ENCODE data around the gene PLP1.
"Not testable (repeated sequence)": the region's sequence is repeated elsewhere in the genome, so short reads cannot be mapped to it uniquely, and the experiment has no call there.

The PLP1 gene

GRCh38 chrX:103805860-103806259 is 29.2 kb downstream of the PLP1 start:
- Histone ChIP-seq H3K4me3 (ENCODE audit: low read length) (no peak overlapping the region), H3K4me1 (ENCODE audit: control insufficient read depth, low read length) (no peaks in the 10 kb centered on the region), H3K27me3 (ENCODE audit: control insufficient read depth, low read length) (no peaks in the 10 kb centered on the region), H3K27ac (ENCODE audit: low read depth, low read length) (no peak overlapping the region), H3F3A (ENCODE audit: control insufficient read depth, insufficient read depth) (no peaks in the 10 kb centered on the region), H3K9me3 (ENCODE audit: control insufficient read depth, insufficient read depth, low read length) (no peaks in the 10 kb centered on the region), H3K36me3 (ENCODE audit: control insufficient read depth, low read length) (no peaks in the 10 kb centered on the region), H3K9me2 (replicated peaks; ENCODE audit: control insufficient read depth, low read length) (no peaks in the 10 kb centered on the region), H3K4me2 (ENCODE audit: low read length) (no peak overlapping the region), H3K79me2 (ENCODE audit: control insufficient read depth, low read length) (no peaks in the 10 kb centered on the region), H4K20me1 (ENCODE audit: control insufficient read depth, insufficient read depth, low read depth, low read length) (no peaks in the 10 kb centered on the region)
- TF ChIP-seq CTCF (IDR thresholded peaks at IDR 0.05; ENCODE audit: low read depth, low read length, poor library complexity, severe bottlenecking): no peak
- TF ChIP-seq EZH2phosphoT487 (IDR thresholded peaks at IDR 0.05; ENCODE audit: borderline replicate concordance, low read length): no peak

GRCh38 chrX:103806862-103807474 is 30.3 kb downstream of the PLP1 start:
- H3K36me3 ChIP-seq (ENCODE audit: control insufficient read depth, low read length): no peaks in the 10 kb centered on the region
- no peaks in the 10 kb centered on the region for H3F3A ChIP-seq (ENCODE audit: control insufficient read depth, insufficient read depth)
- TF ChIP-seq CTCF (IDR thresholded peaks at IDR 0.05; ENCODE audit: low read depth, low read length, poor library complexity, severe bottlenecking) (no peak), EZH2phosphoT487 (IDR thresholded peaks at IDR 0.05; ENCODE audit: borderline replicate concordance, low read length) (no peak)
- no peak overlapping the region for H3K4me2 ChIP-seq (ENCODE audit: low read length)
- no peaks in the 10 kb centered on the region for H3K9me2 ChIP-seq (replicated peaks; ENCODE audit: control insufficient read depth, low read length)
- no peak overlapping the region for H3K4me3 ChIP-seq (ENCODE audit: low read length)
- no peaks in the 10 kb centered on the region for H4K20me1 ChIP-seq (ENCODE audit: control insufficient read depth, insufficient read depth, low read depth, low read length)
- H3K27me3 ChIP-seq (ENCODE audit: control insufficient read depth, low read length): no peaks in the 10 kb centered on the region
- no peaks in the 10 kb centered on the region for H3K4me1 ChIP-seq (ENCODE audit: control insufficient read depth, low read length)
- no peaks in the 10 kb centered on the region for H3K79me2 ChIP-seq (ENCODE audit: control insufficient read depth, low read length)
- no peak overlapping the region for H3K27ac ChIP-seq (ENCODE audit: low read depth, low read length)
- H3K9me3 ChIP-seq (ENCODE audit: control insufficient read depth, insufficient read depth, low read length): no peaks in the 10 kb centered on the region

GRCh38 chrX:103811858-103812257 is 35.2 kb downstream of the PLP1 start:
- Histone ChIP-seq H3K79me2 (ENCODE audit: control insufficient read depth, low read length) (no peaks in the 10 kb centered on the region), H3K9me3 (ENCODE audit: control insufficient read depth, insufficient read depth, low read length) (no peaks in the 10 kb centered on the region), H3K27me3 (ENCODE audit: control insufficient read depth, low read length) (no peaks in the 10 kb centered on the region), H3F3A (ENCODE audit: control insufficient read depth, insufficient read depth) (no peaks in the 10 kb centered on the region), H3K27ac (ENCODE audit: low read depth, low read length) (no peak overlapping the region), H3K9me2 (replicated peaks; ENCODE audit: control insufficient read depth, low read length) (no peaks in the 10 kb centered on the region), H3K4me2 (ENCODE audit: low read length) (no peak overlapping the region), H4K20me1 (ENCODE audit: control insufficient read depth, insufficient read depth, low read depth, low read length) (no peaks in the 10 kb centered on the region), H3K4me3 (ENCODE audit: low read length) (no peak overlapping the region), H3K4me1 (ENCODE audit: control insufficient read depth, low read length) (peaks cover 5% of the 10 kb centered on the region), H3K36me3 (ENCODE audit: control insufficient read depth, low read length) (no peaks in the 10 kb centered on the region)
- TF ChIP-seq EZH2phosphoT487 (IDR thresholded peaks at IDR 0.05; ENCODE audit: borderline replicate concordance, low read length) (no peak), CTCF (IDR thresholded peaks at IDR 0.05; ENCODE audit: low read depth, low read length, poor library complexity, severe bottlenecking) (no peak)

GRCh38 chrX:103817101-103817500 is 40.5 kb downstream of the PLP1 start:
- not testable (repeated sequence) for H3F3A ChIP-seq (ENCODE audit: control insufficient read depth, insufficient read depth); H3K36me3 ChIP-seq (ENCODE audit: control insufficient read depth, low read length); H3K9me2 ChIP-seq (replicated peaks; ENCODE audit: control insufficient read depth, low read length); H3K27me3 ChIP-seq (ENCODE audit: control insufficient read depth, low read length); H3K9me3 ChIP-seq (ENCODE audit: control insufficient read depth, insufficient read depth, low read length); H3K4me2 ChIP-seq (ENCODE audit: low read length); H4K20me1 ChIP-seq (ENCODE audit: control insufficient read depth, insufficient read depth, low read depth, low read length); H3K27ac ChIP-seq (ENCODE audit: low read depth, low read length); H3K79me2 ChIP-seq (ENCODE audit: control insufficient read depth, low read length); H3K4me1 ChIP-seq (ENCODE audit: control insufficient read depth, low read length); H3K4me3 ChIP-seq (ENCODE audit: low read length)

Measured in DOHH2 (cell line).